ENCODE data around the gene DENND2A.
"Not testable (repeated sequence)": the region's sequence is repeated elsewhere in the genome, so short reads cannot be mapped to it uniquely, and the experiment has no call there.

DENND2A gene

DNA sequence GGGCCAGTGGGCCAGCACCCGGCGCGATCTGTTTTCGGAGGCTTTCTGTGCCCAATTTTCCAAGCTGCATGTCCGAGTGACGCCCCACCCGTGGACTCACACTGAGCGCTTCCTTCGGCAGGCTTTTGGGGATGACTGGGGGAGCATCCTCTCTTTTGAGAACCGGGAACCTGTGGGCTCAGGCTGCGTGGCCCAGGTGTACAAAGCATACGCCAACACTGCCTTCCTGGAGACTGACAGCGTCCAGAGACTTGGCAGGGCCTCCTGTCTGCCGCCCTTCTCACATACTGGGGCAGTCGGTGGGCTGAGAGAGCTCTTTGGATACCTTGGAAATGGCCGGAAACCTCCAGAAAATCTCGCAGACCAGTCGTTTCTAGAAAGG, 33.2 kb upstream of the DENND2A start:
- no peak for DNase-seq (ENCODE audit: low read depth)

DNA sequence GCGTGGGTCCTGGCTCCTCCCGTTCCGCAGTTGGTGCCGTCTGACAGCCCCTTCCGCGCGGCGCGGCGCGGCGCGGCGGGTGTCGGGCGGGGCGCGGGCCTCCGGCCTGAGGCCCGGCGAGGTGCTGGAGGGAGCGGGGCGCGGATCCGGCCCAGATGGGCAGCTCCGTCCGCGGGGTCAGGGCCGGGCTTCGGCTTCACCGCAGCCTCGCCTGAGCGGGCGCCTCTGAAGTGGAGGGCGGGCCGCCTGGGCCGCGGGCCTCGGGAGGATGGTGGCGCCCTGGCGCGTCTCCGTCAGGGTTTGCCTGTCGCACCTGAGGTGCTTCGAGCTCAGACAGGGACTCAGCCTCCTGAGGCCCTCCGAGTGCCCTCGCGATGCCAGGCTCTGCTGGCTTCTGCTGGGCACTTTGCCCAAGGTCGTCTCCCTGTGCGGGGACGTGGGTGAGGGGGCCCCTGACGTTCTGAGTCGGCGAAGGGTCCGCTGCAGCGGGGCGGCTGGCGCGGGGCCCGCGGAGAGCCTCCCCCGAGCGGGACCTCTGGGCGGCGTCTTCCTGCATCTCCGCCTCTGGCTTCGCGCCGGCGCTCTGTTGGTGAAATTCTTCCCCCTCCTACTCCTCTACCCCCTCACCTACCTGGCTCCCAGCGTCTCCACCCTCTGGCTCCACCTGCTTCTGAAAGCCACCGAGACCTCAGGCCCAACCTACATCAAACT, 32.6 kb upstream of the DENND2A start:
- DNase-seq (ENCODE audit: low read depth) = no peak

DNA sequence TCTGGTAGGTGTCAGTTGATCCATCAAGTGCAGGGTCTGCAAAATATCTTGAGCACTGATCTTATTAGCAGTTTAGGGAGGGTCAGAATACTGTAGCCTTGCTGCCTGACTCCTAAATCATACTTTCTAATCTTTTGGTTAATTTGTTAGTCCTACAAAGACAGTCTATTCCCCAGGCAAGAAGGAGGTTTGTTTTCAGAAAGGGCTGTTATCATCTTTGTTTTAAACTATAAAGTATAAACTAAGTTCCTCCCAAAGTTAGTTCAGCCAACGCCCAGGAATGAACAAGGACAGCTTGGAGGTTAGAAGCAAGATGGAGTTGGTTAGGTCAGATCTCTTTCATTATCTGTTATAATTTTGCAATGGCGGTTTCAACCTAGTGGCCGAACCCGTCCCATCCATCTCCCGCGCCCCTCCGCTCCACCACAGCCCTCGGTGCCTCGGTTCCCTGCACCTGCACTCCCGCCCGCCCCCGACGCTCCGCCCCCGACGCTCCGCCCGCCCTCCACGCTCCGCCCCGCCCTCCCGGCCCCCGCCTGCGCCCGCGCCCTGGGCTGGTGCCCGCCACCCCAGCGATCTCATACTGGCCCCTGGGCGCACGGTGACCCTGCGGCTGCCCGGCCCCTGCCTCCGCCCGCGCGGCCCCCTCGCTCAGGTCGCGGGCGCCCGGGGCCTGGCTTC, 31.9 kb upstream of the DENND2A start, which contains the start of gene ADCK2:
ADCK2 (plus strand) TSS at position 564 of the 681 bp plus-strand sequence. CDS start 386 bp downstream, outside the sequence.
- no peak for DNase-seq (ENCODE audit: low read depth)

GRCh38 chr7:140671966-140672365, 31.4 kb upstream of the DENND2A start:
- no peak for DNase-seq (ENCODE audit: low read depth)

GRCh38 chr7:140670343-140670935, 29.8 kb upstream of the DENND2A start:
- DNase-seq (ENCODE audit: low read depth) = no peak

DNA sequence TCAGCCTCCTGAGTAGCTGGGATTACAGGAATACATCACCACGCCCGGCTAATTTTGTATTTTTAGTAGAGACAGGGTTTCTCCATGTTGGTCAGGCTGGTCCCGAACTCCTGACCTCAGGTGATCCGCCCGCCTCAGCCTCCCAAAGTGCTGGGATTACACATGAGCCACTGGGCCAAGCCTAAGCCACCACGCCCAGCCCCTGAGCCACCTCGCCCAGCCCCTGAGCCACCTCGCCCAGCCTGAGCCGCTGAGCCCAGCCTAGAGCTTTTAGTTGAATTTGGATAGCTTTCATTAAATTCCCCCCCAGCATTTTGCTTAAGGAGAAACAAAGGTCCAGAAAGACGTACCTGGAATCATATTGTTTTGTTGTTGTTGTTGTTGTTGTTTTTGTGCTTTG, 29.2 kb upstream of the DENND2A start:
- DNase-seq (ENCODE audit: low read depth) = not testable (repeated sequence)

- DNase-seq (ENCODE audit: low read depth) = no peak
These were observed 28.7 kb upstream of the DENND2A start for GRCh38 chr7:140669352-140669751.

DNA sequence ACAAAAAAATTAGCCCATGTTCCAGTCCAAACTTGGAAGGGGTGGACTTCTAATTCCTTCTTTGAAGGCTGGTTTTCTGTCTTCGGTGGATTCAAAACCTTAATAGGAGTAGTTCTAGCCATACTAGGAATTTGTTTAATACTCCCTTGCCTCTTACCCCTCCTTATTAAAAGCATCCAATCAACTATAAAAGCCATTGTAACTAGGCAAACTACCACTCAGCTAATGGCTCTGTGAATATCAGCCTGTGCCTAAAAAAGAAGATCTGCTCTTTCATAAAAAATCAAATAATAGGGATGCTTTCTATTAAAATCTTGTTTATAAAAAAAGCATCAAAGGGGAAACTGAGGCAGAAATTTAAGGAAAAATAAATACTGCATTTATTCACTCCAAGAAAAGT, 28.0 kb upstream of the DENND2A start:
- no peak for DNase-seq (ENCODE audit: low read depth)

DNA sequence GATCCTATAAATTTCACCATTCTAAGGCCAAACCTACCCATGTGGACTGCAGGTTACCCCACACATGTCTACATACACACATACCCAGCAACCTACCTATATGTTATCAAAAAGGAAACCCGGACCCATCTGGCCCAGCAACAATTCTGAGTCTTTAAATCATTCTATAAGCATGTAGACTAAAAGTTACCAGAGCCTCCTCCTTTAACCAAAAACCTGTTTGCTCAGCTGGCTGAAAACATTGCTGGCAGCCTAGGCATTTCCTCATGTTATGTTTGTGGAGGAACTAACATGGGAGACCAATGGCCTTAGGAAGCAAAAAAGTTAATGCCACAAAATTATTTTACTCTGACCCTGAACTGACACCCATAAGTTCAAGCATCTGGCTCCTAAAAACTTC, 26.9 kb upstream of the DENND2A start:
- DNase-seq (ENCODE audit: low read depth) = no peak

DNA sequence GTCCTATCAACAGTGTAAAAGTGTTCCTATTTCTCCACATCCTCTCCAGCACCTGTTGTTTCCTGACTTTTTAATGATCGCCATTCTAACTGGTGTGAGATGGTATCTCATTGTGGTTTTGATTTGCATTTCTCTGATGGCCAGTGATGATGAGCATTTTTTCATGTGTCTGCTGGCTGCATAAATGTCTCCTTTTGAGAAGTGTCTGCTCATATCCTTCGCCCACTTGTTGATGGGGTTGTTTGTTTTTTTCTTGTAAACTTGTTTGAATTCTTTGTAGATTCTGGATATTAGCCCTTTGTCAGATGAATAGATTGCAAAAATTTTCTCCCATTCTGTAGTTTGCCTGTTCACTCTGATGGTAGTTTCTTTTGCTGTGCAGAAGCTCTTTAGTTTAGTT, 22.3 kb upstream of the DENND2A start:
- DNase-seq (ENCODE audit: low read depth) = not testable (repeated sequence)

- no peak for DNase-seq (ENCODE audit: low read depth)
These were observed 20.5 kb upstream of the DENND2A start for GRCh38 chr7:140661124-140661523.

GRCh38 chr7:140659856-140660255, 19.2 kb upstream of the DENND2A start:
- no peak for DNase-seq (ENCODE audit: low read depth)

DNA sequence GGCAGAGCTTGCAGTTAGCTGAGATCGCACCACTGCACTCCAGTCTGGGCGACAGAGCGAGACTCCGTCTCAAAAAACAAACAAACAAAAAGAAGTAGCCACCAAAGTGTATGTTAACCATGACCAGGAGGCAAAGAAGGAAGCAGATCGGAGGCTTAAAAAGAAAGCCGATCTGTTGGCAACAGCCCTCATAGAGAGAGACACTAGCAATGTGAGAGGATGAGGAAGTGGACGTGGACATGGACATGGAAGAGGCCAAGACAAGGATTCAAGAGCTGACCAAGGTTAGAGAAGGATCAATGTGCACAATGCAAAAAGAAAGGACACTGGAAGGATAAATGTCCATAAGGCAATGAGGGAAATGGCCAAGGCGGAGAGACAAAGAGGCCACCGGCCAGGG, 17.3 kb upstream of the DENND2A start:
- no peak for DNase-seq (ENCODE audit: low read depth)

- DNase-seq (ENCODE audit: low read depth) = no peak
These were observed 16.2 kb upstream of the DENND2A start for GRCh38 chr7:140656548-140657515.

DNA sequence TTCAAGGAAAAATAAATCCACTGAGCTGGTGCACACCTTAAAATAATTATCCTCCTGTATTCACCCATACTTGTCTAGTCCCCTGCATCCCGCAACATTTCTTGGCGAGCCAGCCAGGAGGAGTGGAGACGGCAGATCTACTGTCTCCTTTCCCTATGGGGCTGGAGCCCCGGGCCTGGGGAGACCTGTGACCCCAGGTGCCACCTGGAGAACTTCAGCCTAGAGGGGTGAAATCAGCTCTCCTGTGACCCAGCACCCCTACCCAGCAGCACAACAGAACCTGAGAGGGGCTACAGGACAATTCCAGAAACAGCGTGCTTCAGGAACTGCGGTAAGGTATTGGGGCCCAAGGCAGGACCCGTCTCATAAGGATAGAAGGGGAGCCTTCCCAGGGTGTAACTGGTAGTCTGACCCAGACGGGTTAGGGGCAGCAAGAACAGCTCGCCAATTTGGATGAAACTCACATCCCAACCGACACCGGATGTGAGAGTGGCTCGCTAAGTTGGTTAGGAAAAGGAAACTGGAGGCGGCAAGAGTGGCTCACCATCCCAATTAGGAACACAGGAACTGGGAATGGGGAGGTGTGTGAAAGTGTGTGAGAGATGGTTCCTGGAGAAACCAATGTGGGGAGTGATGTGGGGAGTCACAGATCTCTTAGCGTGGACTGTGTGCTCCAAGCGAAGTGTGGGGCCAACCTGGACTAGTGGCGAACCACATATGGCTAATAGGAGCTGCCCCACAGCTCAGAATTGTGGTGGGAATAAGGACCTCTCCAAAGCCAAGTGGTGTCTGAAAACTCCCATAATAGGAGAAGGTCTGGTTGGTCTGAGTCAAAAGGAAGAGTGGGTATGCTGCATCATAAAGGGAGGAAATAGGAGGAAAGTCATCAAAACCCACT, 15.1 kb upstream of the DENND2A start:
- DNase-seq (ENCODE audit: low read depth) = no peak

GRCh38 chr7:140654661-140655060, 14.0 kb upstream of the DENND2A start:
- DNase-seq (ENCODE audit: low read depth) = no peak

DNA sequence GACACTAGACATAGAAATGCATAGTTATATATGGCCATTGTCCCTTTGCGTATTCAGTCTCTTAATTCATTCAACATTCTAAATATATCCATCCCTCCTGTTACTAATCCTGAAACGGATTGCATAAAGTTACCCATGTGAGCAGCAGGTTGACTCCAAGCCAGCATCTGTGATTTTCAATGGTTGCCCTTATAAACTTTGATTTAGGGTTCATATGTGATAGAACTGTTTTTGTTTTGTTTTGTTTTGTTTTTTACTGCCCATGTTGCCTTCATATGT, 13.4 kb upstream of the DENND2A start:
- DNase-seq (ENCODE audit: low read depth) = no peak

GRCh38 chr7:140653319-140654108, 12.9 kb upstream of the DENND2A start:
- no peak for DNase-seq (ENCODE audit: low read depth)

- no peak for DNase-seq (ENCODE audit: low read depth)
These were observed 9.8 kb upstream of the DENND2A start for GRCh38 chr7:140650367-140650766.

DNA sequence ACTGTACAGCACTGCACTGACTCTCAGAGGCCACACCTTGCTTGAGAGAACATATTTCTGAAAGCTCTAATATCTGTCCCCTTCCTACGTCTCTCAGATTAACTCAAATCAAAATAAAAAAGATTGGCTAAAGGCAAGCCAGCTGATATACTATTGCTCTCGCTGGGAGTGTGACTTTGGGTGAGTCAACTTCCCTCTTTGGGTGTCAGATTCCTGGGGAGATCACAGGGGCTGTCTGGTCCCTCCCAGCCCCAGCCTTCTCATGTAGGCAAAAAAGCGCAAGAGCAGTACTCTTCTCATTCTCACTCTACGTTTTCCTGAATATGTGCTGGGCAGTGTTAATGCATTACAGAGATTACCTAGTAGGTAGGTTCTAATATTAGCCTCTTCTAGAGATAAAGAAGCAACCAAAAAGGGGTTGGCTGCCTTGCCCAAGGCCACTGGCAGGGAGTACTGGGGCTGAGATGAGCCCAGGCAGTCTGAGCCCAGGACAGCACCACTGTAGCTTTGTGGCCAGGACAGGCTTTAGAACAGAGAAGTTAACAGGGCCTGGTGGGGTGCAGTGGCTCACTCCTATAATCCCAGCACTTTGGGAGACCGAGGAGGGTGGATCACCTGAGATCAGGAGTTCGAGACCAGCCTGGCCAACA, 9.1 kb upstream of the DENND2A start:
- no peak for DNase-seq (ENCODE audit: low read depth)
